ENCODE data around the gene AMOTL2.

AMOTL2 gene

GRCh38 chr3:134327594-134327975, 46.7 kb downstream of the AMOTL2 start:
- no peaks in the 10 kb centered on the region for H3K36me3 ChIP-seq (ENCODE audit: low read length)
- H2AFZ ChIP-seq (ENCODE audit: low read depth, low read length, severe bottlenecking) = no peak overlapping the region
- no peak overlapping the region for H3K4me2 ChIP-seq (ENCODE audit: low read depth, low read length, poor library complexity, severe bottlenecking)
- H3K27ac ChIP-seq (ENCODE audit: low read depth, low read length) = no peak overlapping the region
- TF ChIP-seq EZH2phosphoT487 (conservative IDR thresholded peaks at IDR 0.05; ENCODE audit: low read length) = no peak
- TF ChIP-seq, protein P1, sequence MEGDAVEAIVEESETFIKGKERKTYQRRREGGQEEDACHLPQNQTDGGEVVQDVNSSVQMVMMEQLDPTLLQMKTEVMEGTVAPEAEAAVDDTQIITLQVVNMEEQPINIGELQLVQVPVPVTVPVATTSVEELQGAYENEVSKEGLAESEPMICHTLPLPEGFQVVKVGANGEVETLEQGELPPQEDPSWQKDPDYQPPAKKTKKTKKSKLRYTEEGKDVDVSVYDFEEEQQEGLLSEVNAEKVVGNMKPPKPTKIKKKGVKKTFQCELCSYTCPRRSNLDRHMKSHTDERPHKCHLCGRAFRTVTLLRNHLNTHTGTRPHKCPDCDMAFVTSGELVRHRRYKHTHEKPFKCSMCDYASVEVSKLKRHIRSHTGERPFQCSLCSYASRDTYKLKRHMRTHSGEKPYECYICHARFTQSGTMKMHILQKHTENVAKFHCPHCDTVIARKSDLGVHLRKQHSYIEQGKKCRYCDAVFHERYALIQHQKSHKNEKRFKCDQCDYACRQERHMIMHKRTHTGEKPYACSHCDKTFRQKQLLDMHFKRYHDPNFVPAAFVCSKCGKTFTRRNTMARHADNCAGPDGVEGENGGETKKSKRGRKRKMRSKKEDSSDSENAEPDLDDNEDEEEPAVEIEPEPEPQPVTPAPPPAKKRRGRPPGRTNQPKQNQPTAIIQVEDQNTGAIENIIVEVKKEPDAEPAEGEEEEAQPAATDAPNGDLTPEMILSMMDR (IDR thresholded peaks at IDR 0.05; ENCODE audit: insufficient read depth, low read length, poor library complexity, severe bottlenecking) = no peak
- H4K20me1 ChIP-seq (ENCODE audit: low read depth, low read length) = no peaks in the 10 kb centered on the region
- no peaks in the 10 kb centered on the region for H3F3A ChIP-seq (ENCODE audit: insufficient read depth)
- no peak overlapping the region for H3K4me3 ChIP-seq (ENCODE audit: insufficient read depth, low read length, poor library complexity, severe bottlenecking)
- H3K9ac ChIP-seq (ENCODE audit: low read length) = no peak overlapping the region
- no peaks in the 10 kb centered on the region for H3K27me3 ChIP-seq (ENCODE audit: low read length)
- no peaks in the 10 kb centered on the region for H3K9me2 ChIP-seq (replicated peaks; ENCODE audit: insufficient read depth, low read length)
- H3K9me3 ChIP-seq (ENCODE audit: insufficient read depth, low read length) = no peaks in the 10 kb centered on the region
- H3K79me2 ChIP-seq (ENCODE audit: insufficient read depth, low read length) = no peaks in the 10 kb centered on the region

- no peaks in the 10 kb centered on the region for H4K20me1 ChIP-seq (ENCODE audit: low read depth, low read length)
- H3K4me2 ChIP-seq (ENCODE audit: low read depth, low read length, poor library complexity, severe bottlenecking) = no peak overlapping the region
- no peaks in the 10 kb centered on the region for H3F3A ChIP-seq (ENCODE audit: insufficient read depth)
- no peaks in the 10 kb centered on the region for H3K27me3 ChIP-seq (ENCODE audit: low read length)
- no peak overlapping the region for H2AFZ ChIP-seq (ENCODE audit: low read depth, low read length, severe bottlenecking)
- no peak overlapping the region for H3K27ac ChIP-seq (ENCODE audit: low read depth, low read length)
- H3K9me3 ChIP-seq (ENCODE audit: insufficient read depth, low read length) = no peaks in the 10 kb centered on the region
- H3K36me3 ChIP-seq (ENCODE audit: low read length) = no peaks in the 10 kb centered on the region
- H3K79me2 ChIP-seq (ENCODE audit: insufficient read depth, low read length) = no peaks in the 10 kb centered on the region
- H3K9ac ChIP-seq (ENCODE audit: low read length) = no peak overlapping the region
- no peaks in the 10 kb centered on the region for H3K9me2 ChIP-seq (replicated peaks; ENCODE audit: insufficient read depth, low read length)
- H3K4me3 ChIP-seq (ENCODE audit: insufficient read depth, low read length, poor library complexity, severe bottlenecking) = no peak overlapping the region
- TF ChIP-seq, protein P1 (IDR thresholded peaks at IDR 0.05; ENCODE audit: insufficient read depth, low read length, poor library complexity, severe bottlenecking) = no peak
- TF ChIP-seq EZH2phosphoT487 (conservative IDR thresholded peaks at IDR 0.05; ENCODE audit: low read length) = no peak
Observed at GRCh38 chr3:134326760-134327593, 47.3 kb downstream of the AMOTL2 start.

GRCh38 chr3:134326126-134326525, 48.1 kb downstream of the AMOTL2 start:
- Histone ChIP-seq H3F3A (ENCODE audit: insufficient read depth) (no peaks in the 10 kb centered on the region), H3K27ac (ENCODE audit: low read depth, low read length) (no peak overlapping the region)

More at GRCh38 chr3:134326126-134326525, 48.1 kb downstream of the AMOTL2 start:
- Histone ChIP-seq H3K27me3 (ENCODE audit: low read length) (no peaks in the 10 kb centered on the region), H3K79me2 (ENCODE audit: insufficient read depth, low read length) (no peaks in the 10 kb centered on the region), H2AFZ (ENCODE audit: low read depth, low read length, severe bottlenecking) (no peak overlapping the region), H3K4me2 (ENCODE audit: low read depth, low read length, poor library complexity, severe bottlenecking) (no peak overlapping the region), H3K9me3 (ENCODE audit: insufficient read depth, low read length) (no peaks in the 10 kb centered on the region), H4K20me1 (ENCODE audit: low read depth, low read length) (no peaks in the 10 kb centered on the region), H3K9ac (ENCODE audit: low read length) (no peak overlapping the region), H3K9me2 (replicated peaks; ENCODE audit: insufficient read depth, low read length) (no peaks in the 10 kb centered on the region), H3K4me3 (ENCODE audit: insufficient read depth, low read length, poor library complexity, severe bottlenecking) (no peak overlapping the region), H3K36me3 (ENCODE audit: low read length) (no peaks in the 10 kb centered on the region)
- TF ChIP-seq, protein P1 (IDR thresholded peaks at IDR 0.05; ENCODE audit: insufficient read depth, low read length, poor library complexity, severe bottlenecking) = no peak
- TF ChIP-seq EZH2phosphoT487 (conservative IDR thresholded peaks at IDR 0.05; ENCODE audit: low read length) = no peak

Data from SU-DHL-6 (cell line).